GM23338 (cell line): Measurements from ENCODE around the gene MYO18B. TPM values are rescaled to one million over a fixed set of nuclear protein-coding genes. Genes with fewer than 3 reads are reported as not detected.

Experiments used
- ATAC-seq: fragments of 200-7000 bp; cut with Tn5 transposase; 3 replicates; pipeline ENCODE4 v1.9.1; 2020
- DNase-seq: peaks from one replicate; pipeline ENCODE4 v3.0.0-alpha.2; 2015; ENCODE audit warnings: low spot score
- H2AFZ ChIP-seq: fragments of 200-600 bp; sonication (generic); 2 replicates; pipeline ENCODE4 v1.8.0; 2016; ENCODE audit warnings: antibody characterized with exemption, mild to moderate bottlenecking, moderate library complexity
- H3F3A ChIP-seq: fragments of 200-600 bp; sonication (generic); replicated peaks from 2 replicates; pipeline ENCODE4 v1.8.0; 2017; ENCODE audit warnings: antibody characterized with exemption, mixed run types, low read depth
- H3K27ac ChIP-seq: fragments of 200-600 bp; sonication (generic); 2 replicates; pipeline ENCODE4 v1.6.1; 2016; ENCODE audit warnings: low read depth
- H3K27me3 ChIP-seq: fragments of 200-600 bp; sonication (generic); 2 replicates; pipeline ENCODE4 v1.8.0; 2016; ENCODE audit warnings: mild to moderate bottlenecking, mixed run types, moderate library complexity; ENCODE audit not compliant: insufficient read depth
- H3K36me3 ChIP-seq: fragments of 200-600 bp; sonication (generic); 2 replicates; pipeline ENCODE4 v1.8.0; 2016; ENCODE audit warnings: mild to moderate bottlenecking; ENCODE audit not compliant: insufficient read depth
- H3K4me1 ChIP-seq: fragments of 200-600 bp; sonication (generic); 2 replicates; pipeline ENCODE4 v1.8.0; 2016; ENCODE audit warnings: mild to moderate bottlenecking, moderate library complexity; ENCODE audit not compliant: insufficient read depth
- H3K4me2 ChIP-seq: fragments of 200-600 bp; sonication (generic); 2 replicates; pipeline ENCODE4 v1.7.1; 2017; ENCODE audit warnings: mixed run types
- H3K4me3 ChIP-seq: fragments of 200-600 bp; sonication (generic); 2 replicates; pipeline ENCODE4 v1.6.1; 2016; ENCODE audit warnings: mixed run types
- H3K79me2 ChIP-seq: fragments of 200-600 bp; sonication (generic); replicated peaks from 2 replicates; pipeline ENCODE4 v1.8.0; 2017; ENCODE audit warnings: mild to moderate bottlenecking; ENCODE audit not compliant: insufficient read depth
- H3K9me2 ChIP-seq: fragments of 200-600 bp; sonication (generic); 2 replicates; pipeline ENCODE4 v1.8.0; 2017; ENCODE audit not compliant: insufficient read depth
- H4K20me1 ChIP-seq: fragments of 200-600 bp; sonication (generic); replicated peaks from 2 replicates; pipeline ENCODE4 v1.8.0; 2017; ENCODE audit warnings: mild to moderate bottlenecking; ENCODE audit not compliant: insufficient read depth
- H3K27ac Mint-ChIP-seq: 2 replicates; pipeline ENCODE4 v1.8.0; 2020; ENCODE audit warnings: inconsistent platforms, mild to moderate bottlenecking, moderate library complexity, mixed read lengths
- H3K27me3 Mint-ChIP-seq: 3 replicates; pipeline ENCODE4 v1.8.0; 2022; ENCODE audit warnings: low read depth, mild to moderate bottlenecking, moderate library complexity, mixed read lengths, inconsistent platforms; ENCODE audit not compliant: insufficient read depth, poor library complexity
- H3K36me3 Mint-ChIP-seq: 3 replicates; pipeline ENCODE4 v1.8.0; 2021; ENCODE audit warnings: low read depth, mild to moderate bottlenecking, inconsistent platforms, moderate library complexity, mixed read lengths
- H3K4me1 Mint-ChIP-seq: 3 replicates; pipeline ENCODE4 v1.8.0; 2020; ENCODE audit warnings: mild to moderate bottlenecking, inconsistent platforms, mixed read lengths
- H3K4me3 Mint-ChIP-seq: 3 replicates; pipeline ENCODE4 v1.8.0; 2021; ENCODE audit warnings: moderate library complexity, mild to moderate bottlenecking, inconsistent platforms, mixed read lengths
- H3K9me3 Mint-ChIP-seq: 3 replicates; pipeline ENCODE4 v1.8.0; 2020; ENCODE audit warnings: moderate library complexity, mild to moderate bottlenecking, inconsistent platforms, mixed read lengths
- CREB1 ChIP-seq: fragments of 250-450 bp; sonication (Bioruptor Pico); IDR thresholded peaks from 2 replicates; pipeline ENCODE4 v1.5.0; 2020; ENCODE audit warnings: low read depth, mild to moderate bottlenecking, moderate library complexity
- EZH2 ChIP-seq: fragments of 200-600 bp; sonication (generic); IDR thresholded peaks from one replicate; pipeline ENCODE4 v1.8.0; 2017; ENCODE audit warnings: antibody characterized with exemption, mild to moderate bottlenecking, low read depth; ENCODE audit not compliant: unreplicated experiment
- EZH2phosphoT487 ChIP-seq: fragments of 200-600 bp; sonication (generic); IDR thresholded peaks from one replicate; pipeline ENCODE4 v1.8.1; 2018; ENCODE audit warnings: antibody characterized with exemption; ENCODE audit not compliant: unreplicated experiment
- JUNB ChIP-seq: IDR thresholded peaks from one replicate; pipeline ENCODE4 v1.6.1; 2016; ENCODE audit warnings: antibody characterized with exemption; ENCODE audit not compliant: unreplicated experiment
- NANOG ChIP-seq: IDR thresholded peaks from 2 replicates; pipeline ENCODE4 v1.6.1; 2016; ENCODE audit warnings: antibody characterized with exemption, borderline replicate concordance
- POLR2AphosphoS5 ChIP-seq: IDR thresholded peaks from 2 replicates; pipeline ENCODE4 v1.6.1; 2016; ENCODE audit warnings: antibody characterized with exemption, low read depth
- STAT1 ChIP-seq: IDR thresholded peaks from one replicate; pipeline ENCODE4 v1.6.1; 2016; ENCODE audit warnings: antibody characterized with exemption; ENCODE audit not compliant: unreplicated experiment
- ZNF114 ChIP-seq: fragments of 250-450 bp; sonication (Bioruptor Pico); IDR thresholded peaks from 2 replicates; pipeline ENCODE4 v1.5.0; 2020; ENCODE audit warnings: mild to moderate bottlenecking, moderate library complexity
- ZNF331 ChIP-seq: fragments of 250-450 bp; sonication (Bioruptor Pico); IDR thresholded peaks from 2 replicates; pipeline ENCODE4 v1.5.0; 2020; ENCODE audit warnings: low read depth, mild to moderate bottlenecking, moderate library complexity
- polyA plus RNA-seq: library from polyadenylated mRNA; unstranded; fragments of >200 nt; fragmentation: Nextera tagmentation; extraction: Ambion mirVana; gene quantifications from 2 replicates; pipeline ENCODE4 v1.2.1, GENCODE V29; 2016
- total RNA-seq: library from RNA; depleted of rRNA; stranded (reverse); fragments of >200 nt; shearing (Covaris generic); gene quantifications from 2 replicates; pipeline ENCODE4 v1.2.3, GENCODE V29; 2014
- TF ChIP-seq, protein P1 (sequence below), 2 experiments: fragments of 200-600 bp in 1 of 2; sonication (generic) in 1 of 2; conservative IDR thresholded peaks; 2 replicates each; pipeline versions ENCODE4 v1.5.1 to v1.6.1; 2016 to 2017; ENCODE audit warnings: antibody characterized with exemption in 2 of 2, low read depth in 2 of 2, mild to moderate bottlenecking in 2 of 2, moderate library complexity in 1 of 2
- TF ChIP-seq, protein P2 (sequence below): IDR thresholded peaks from one replicate; pipeline ENCODE4 v1.6.1; 2018; ENCODE audit warnings: antibody characterized with exemption; ENCODE audit not compliant: unreplicated experiment
- TF ChIP-seq, protein P3 (sequence below): IDR thresholded peaks from 2 replicates; pipeline ENCODE4 v1.6.1; 2016; ENCODE audit warnings: antibody characterized with exemption
- TF ChIP-seq, protein P4 (sequence below): fragments of 250-450 bp; sonication (Bioruptor Pico); IDR thresholded peaks from 2 replicates; pipeline ENCODE4 v1.5.0; 2020; ENCODE audit warnings: mild to moderate bottlenecking, moderate library complexity

Gene MYO18B
- total and polyA plus RNA-seq, 2 experiments from 2014 or later = 0.36 to 0.45 TPM

DNA sequence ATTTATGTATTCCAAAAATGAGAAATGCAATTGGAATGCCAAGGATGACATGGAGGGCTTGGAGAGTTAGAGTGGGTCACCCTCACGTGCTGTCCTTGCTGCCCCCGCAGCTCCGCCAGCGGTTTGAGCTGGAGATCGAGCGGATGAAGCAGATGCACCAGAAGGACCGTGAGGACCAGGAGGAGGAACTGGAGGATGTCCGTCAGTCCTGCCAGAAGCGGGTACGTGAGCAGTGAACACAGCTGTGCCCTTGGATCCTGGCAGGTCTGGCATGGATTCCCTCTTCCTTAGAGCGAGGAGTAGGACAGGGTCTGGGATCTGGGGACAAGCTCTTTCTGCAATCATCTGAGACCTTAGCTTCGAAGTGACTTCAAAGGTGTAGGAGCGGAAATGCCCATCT, 166.2 kb downstream of the MYO18B start:
- no peak overlapping the region for H3K4me2 ChIP-seq
- no peaks in the 10 kb centered on the region for H3K79me2 ChIP-seq
- no peak overlapping the region for H3K4me3 ChIP-seq
- Mint-ChIP-seq H3K9me3 (peaks cover 9% of the 10 kb centered on the region), H3K36me3 (peaks cover 5% of the 10 kb centered on the region; the same call in 2 of the 3 replicates), H3K4me1 (peaks cover 19% of the 10 kb centered on the region), H3K27me3 (peaks cover 8% of the 10 kb centered on the region), H3K27ac (no peak overlapping the region), H3K4me3 (no peak overlapping the region)
- H4K20me1 ChIP-seq = no peaks in the 10 kb centered on the region
- TF ChIP-seq, protein P1, sequence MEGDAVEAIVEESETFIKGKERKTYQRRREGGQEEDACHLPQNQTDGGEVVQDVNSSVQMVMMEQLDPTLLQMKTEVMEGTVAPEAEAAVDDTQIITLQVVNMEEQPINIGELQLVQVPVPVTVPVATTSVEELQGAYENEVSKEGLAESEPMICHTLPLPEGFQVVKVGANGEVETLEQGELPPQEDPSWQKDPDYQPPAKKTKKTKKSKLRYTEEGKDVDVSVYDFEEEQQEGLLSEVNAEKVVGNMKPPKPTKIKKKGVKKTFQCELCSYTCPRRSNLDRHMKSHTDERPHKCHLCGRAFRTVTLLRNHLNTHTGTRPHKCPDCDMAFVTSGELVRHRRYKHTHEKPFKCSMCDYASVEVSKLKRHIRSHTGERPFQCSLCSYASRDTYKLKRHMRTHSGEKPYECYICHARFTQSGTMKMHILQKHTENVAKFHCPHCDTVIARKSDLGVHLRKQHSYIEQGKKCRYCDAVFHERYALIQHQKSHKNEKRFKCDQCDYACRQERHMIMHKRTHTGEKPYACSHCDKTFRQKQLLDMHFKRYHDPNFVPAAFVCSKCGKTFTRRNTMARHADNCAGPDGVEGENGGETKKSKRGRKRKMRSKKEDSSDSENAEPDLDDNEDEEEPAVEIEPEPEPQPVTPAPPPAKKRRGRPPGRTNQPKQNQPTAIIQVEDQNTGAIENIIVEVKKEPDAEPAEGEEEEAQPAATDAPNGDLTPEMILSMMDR (conservative IDR thresholded peaks at IDR 0.05; ENCODE audit: low read depth in 2 of 2) = no peak
- no peak for TF ChIP-seq POLR2AphosphoS5
- TF ChIP-seq STAT1 = no peak
- TF ChIP-seq, protein P2, sequence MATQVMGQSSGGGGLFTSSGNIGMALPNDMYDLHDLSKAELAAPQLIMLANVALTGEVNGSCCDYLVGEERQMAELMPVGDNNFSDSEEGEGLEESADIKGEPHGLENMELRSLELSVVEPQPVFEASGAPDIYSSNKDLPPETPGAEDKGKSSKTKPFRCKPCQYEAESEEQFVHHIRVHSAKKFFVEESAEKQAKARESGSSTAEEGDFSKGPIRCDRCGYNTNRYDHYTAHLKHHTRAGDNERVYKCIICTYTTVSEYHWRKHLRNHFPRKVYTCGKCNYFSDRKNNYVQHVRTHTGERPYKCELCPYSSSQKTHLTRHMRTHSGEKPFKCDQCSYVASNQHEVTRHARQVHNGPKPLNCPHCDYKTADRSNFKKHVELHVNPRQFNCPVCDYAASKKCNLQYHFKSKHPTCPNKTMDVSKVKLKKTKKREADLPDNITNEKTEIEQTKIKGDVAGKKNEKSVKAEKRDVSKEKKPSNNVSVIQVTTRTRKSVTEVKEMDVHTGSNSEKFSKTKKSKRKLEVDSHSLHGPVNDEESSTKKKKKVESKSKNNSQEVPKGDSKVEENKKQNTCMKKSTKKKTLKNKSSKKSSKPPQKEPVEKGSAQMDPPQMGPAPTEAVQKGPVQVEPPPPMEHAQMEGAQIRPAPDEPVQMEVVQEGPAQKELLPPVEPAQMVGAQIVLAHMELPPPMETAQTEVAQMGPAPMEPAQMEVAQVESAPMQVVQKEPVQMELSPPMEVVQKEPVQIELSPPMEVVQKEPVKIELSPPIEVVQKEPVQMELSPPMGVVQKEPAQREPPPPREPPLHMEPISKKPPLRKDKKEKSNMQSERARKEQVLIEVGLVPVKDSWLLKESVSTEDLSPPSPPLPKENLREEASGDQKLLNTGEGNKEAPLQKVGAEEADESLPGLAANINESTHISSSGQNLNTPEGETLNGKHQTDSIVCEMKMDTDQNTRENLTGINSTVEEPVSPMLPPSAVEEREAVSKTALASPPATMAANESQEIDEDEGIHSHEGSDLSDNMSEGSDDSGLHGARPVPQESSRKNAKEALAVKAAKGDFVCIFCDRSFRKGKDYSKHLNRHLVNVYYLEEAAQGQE = no peak
- TF ChIP-seq ZNF331 = no peak
- TF ChIP-seq EZH2phosphoT487 = no peak
- TF ChIP-seq, protein P3, sequence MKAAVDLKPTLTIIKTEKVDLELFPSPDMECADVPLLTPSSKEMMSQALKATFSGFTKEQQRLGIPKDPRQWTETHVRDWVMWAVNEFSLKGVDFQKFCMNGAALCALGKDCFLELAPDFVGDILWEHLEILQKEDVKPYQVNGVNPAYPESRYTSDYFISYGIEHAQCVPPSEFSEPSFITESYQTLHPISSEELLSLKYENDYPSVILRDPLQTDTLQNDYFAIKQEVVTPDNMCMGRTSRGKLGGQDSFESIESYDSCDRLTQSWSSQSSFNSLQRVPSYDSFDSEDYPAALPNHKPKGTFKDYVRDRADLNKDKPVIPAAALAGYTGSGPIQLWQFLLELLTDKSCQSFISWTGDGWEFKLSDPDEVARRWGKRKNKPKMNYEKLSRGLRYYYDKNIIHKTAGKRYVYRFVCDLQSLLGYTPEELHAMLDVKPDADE = no peak
- TF ChIP-seq NANOG = no peak
- no peak for TF ChIP-seq JUNB
- no peak for TF ChIP-seq CREB1 (CRISPR knock-in tag)
- TF ChIP-seq, protein P4, sequence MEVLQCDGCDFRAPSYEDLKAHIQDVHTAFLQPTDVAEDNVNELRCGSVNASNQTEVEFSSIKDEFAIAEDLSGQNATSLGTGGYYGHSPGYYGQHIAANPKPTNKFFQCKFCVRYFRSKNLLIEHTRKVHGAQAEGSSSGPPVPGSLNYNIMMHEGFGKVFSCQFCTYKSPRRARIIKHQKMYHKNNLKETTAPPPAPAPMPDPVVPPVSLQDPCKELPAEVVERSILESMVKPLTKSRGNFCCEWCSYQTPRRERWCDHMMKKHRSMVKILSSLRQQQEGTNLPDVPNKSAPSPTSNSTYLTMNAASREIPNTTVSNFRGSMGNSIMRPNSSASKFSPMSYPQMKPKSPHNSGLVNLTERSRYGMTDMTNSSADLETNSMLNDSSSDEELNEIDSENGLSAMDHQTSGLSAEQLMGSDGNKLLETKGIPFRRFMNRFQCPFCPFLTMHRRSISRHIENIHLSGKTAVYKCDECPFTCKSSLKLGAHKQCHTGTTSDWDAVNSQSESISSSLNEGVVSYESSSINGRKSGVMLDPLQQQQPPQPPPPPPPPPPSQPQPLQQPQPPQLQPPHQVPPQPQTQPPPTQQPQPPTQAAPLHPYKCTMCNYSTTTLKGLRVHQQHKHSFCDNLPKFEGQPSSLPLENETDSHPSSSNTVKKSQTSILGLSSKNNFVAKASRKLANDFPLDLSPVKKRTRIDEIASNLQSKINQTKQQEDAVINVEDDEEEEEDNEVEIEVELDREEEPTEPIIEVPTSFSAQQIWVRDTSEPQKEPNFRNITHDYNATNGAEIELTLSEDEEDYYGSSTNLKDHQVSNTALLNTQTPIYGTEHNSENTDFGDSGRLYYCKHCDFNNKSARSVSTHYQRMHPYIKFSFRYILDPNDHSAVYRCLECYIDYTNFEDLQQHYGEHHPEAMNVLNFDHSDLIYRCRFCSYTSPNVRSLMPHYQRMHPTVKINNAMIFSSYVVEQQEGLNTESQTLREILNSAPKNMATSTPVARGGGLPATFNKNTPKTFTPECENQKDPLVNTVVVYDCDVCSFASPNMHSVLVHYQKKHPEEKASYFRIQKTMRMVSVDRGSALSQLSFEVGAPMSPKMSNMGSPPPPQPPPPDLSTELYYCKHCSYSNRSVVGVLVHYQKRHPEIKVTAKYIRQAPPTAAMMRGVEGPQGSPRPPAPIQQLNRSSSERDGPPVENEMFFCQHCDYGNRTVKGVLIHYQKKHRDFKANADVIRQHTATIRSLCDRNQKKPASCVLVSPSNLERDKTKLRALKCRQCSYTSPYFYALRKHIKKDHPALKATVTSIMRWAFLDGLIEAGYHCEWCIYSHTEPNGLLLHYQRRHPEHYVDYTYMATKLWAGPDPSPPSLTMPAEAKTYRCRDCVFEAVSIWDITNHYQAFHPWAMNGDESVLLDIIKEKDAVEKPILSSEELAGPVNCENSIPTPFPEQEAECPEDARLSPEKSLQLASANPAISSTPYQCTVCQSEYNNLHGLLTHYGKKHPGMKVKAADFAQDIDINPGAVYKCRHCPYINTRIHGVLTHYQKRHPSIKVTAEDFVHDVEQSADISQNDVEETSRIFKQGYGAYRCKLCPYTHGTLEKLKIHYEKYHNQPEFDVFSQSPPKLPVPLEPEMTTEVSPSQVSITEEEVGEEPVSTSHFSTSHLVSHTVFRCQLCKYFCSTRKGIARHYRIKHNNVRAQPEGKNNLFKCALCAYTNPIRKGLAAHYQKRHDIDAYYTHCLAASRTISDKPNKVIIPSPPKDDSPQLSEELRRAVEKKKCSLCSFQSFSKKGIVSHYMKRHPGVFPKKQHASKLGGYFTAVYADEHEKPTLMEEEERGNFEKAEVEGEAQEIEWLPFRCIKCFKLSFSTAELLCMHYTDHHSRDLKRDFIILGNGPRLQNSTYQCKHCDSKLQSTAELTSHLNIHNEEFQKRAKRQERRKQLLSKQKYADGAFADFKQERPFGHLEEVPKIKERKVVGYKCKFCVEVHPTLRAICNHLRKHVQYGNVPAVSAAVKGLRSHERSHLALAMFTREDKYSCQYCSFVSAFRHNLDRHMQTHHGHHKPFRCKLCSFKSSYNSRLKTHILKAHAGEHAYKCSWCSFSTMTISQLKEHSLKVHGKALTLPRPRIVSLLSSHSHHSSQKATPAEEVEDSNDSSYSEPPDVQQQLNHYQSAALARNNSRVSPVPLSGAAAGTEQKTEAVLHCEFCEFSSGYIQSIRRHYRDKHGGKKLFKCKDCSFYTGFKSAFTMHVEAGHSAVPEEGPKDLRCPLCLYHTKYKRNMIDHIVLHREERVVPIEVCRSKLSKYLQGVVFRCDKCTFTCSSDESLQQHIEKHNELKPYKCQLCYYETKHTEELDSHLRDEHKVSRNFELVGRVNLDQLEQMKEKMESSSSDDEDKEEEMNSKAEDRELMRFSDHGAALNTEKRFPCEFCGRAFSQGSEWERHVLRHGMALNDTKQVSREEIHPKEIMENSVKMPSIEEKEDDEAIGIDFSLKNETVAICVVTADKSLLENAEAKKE (CRISPR knock-in tag) = no peak
- TF ChIP-seq ZNF114 (CRISPR knock-in tag) = no peak
- no peak for TF ChIP-seq EZH2
- peaks cover 7% of the 10 kb centered on the region; the same call in 1 of the 2 replicates for H3K4me1 ChIP-seq
- H3K27ac ChIP-seq = no peak overlapping the region
- H3F3A ChIP-seq = no peaks in the 10 kb centered on the region
- no peaks in the 10 kb centered on the region for H3K36me3 ChIP-seq
- H3K9me2 ChIP-seq = no peaks in the 10 kb centered on the region
- no peak overlapping the region for H2AFZ ChIP-seq
- DNase-seq (no peak), ATAC-seq (no peak)
- H3K27me3 ChIP-seq = peaks cover 13% of the 10 kb centered on the region; the same call in 1 of the 2 replicates
